HG02610 (cell line): ENCODE data around the gene SUOX.
"Not testable (repeated sequence)": the region's sequence is repeated elsewhere in the genome, so short reads cannot be mapped to it uniquely, and the experiment has no call there.

ENCODE experiments used
- ATAC-seq: cut with Tn5 transposase; IDR thresholded peaks from one replicate; pipeline ENCODE4 v1.9.1; 2021; ENCODE audit warnings: mild to moderate bottlenecking, moderate library complexity; ENCODE audit not compliant: unreplicated experiment

The SUOX gene

GRCh38 chr12:56017181-56017580 is 20.1 kb downstream of the SUOX start:
- no peak for ATAC-seq

- ATAC-seq, result no peak
Measured at GRCh38 chr12:56018356-56018755, 21.3 kb downstream of the SUOX start.

GRCh38 chr12:56020423-56021184 is 23.5 kb downstream of the SUOX start, which contains the start of gene IKZF4:
Gene IKZF4, plus strand, starts transcription at chr12:56021043. Its CDS starts 451 bp downstream, at chr12:56021494.
- ATAC-seq, result no peak

- ATAC-seq, result no peak
Measured at GRCh38 chr12:56021889-56022497, 24.9 kb downstream of the SUOX start.

- ATAC-seq, result no peak
Measured at GRCh38 chr12:56028511-56029165, 31.6 kb downstream of the SUOX start.

GRCh38 chr12:56029166-56029519 is 32.1 kb downstream of the SUOX start:
- no peak for ATAC-seq

- ATAC-seq, result no peak
Measured at GRCh38 chr12:56029666-56030293, 32.7 kb downstream of the SUOX start.

GRCh38 chr12:56031987-56032386 is 34.9 kb downstream of the SUOX start:
- ATAC-seq, result no peak

- no peak for ATAC-seq
Measured at GRCh38 chr12:56034586-56035332, 37.7 kb downstream of the SUOX start.

- ATAC-seq, result no peak
Measured at GRCh38 chr12:56037161-56037560, 40.1 kb downstream of the SUOX start.

GRCh38 chr12:56038022-56038655 is 41.1 kb downstream of the SUOX start:
- ATAC-seq, result no peak

GRCh38 chr12:56040151-56040550 is 43.1 kb downstream of the SUOX start:
- no peak for ATAC-seq

GRCh38 chr12:56040963-56041551 is 44.0 kb downstream of the SUOX start:
- ATAC-seq, result no peak

GRCh38 chr12:56041552-56042429 is 44.7 kb downstream of the SUOX start, which contains the start of gene RPS26:
Gene RPS26, plus strand, starts transcription at chr12:56041918. Its CDS starts 249 bp downstream, at chr12:56042167.
- ATAC-seq, result peak; percentile 89

- not testable (repeated sequence) for ATAC-seq
Measured at GRCh38 chr12:56042430-56042813, 45.3 kb downstream of the SUOX start.

GRCh38 chr12:56042843-56043242 is 45.8 kb downstream of the SUOX start:
- no peak for ATAC-seq

GRCh38 chr12:56046027-56046780 is 49.1 kb downstream of the SUOX start:
- no peak for ATAC-seq

GRCh38 chr12:56053407-56053893 is 56.4 kb downstream of the SUOX start:
- ATAC-seq, result no peak
